ENCODE data around the gene NOX3. TPM values are rescaled to one million over a fixed set of nuclear protein-coding genes. Genes with fewer than 3 reads are reported as not detected.

Gene NOX3
- total RNA-seq, 2 experiments from 2014 or later, result not detected

DNA sequence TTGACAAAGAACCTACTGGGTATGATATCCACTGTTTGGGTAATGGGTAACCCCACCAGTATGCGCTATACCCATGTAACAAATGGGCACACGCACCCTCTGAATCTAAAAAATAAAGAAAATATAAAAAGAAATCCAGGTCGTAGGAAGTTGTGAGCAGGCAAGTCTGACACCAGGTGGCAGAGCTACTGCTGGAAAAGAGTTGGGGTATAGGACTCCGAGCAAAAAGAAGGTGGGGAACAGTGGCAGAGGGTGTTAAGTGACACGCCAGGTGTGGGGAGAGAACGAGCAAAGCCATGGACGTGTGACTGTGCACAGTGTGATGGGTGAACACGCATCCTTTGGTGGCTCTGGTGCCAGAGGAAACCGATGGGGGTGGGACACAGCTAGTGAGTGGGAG, 46.7 kb downstream of the NOX3 start:
- DNase-seq, result no peak
- Mint-ChIP-seq H3K4me1 (ENCODE audit: low read depth) (no peaks in the 10 kb centered on the region), H3K27ac (no peak overlapping the region), H3K36me3 (ENCODE audit: low read depth) (no peaks in the 10 kb centered on the region), H3K27me3 (no peaks in the 10 kb centered on the region), H3K4me3 (no peak overlapping the region), H3K9me3 (no peaks in the 10 kb centered on the region)
- intact Hi-C loops (cut with DNase I, micrococcal nuclease), result no loop called here
- Histone ChIP-seq H3K4me3 (ENCODE audit: low read length) (no peak overlapping the region), H3K9me3 (ENCODE audit: control insufficient read depth in 1 of 2, insufficient read depth in 1 of 2, low read length in 2 of 2) (peaks cover 0 to 4% of the 10 kb centered on the region in 2 experiments), H3K36me3 (ENCODE audit: insufficient read depth, low read length) (no peaks in the 10 kb centered on the region), H3K27ac (ENCODE audit: low read depth in 1 of 2, low read length in 2 of 2) (no peak overlapping the region), H3K4me1 (ENCODE audit: insufficient read depth, low read length) (no peaks in the 10 kb centered on the region), H3K27me3 (ENCODE audit: control insufficient read depth in 1 of 2, insufficient read depth in 2 of 2, low read length in 2 of 2) (no peaks in the 10 kb centered on the region)
- POLR2A ChIA-PET, result no interaction called here
- CTCF ChIA-PET, result no interaction called here
- TF ChIP-seq, protein P1, sequence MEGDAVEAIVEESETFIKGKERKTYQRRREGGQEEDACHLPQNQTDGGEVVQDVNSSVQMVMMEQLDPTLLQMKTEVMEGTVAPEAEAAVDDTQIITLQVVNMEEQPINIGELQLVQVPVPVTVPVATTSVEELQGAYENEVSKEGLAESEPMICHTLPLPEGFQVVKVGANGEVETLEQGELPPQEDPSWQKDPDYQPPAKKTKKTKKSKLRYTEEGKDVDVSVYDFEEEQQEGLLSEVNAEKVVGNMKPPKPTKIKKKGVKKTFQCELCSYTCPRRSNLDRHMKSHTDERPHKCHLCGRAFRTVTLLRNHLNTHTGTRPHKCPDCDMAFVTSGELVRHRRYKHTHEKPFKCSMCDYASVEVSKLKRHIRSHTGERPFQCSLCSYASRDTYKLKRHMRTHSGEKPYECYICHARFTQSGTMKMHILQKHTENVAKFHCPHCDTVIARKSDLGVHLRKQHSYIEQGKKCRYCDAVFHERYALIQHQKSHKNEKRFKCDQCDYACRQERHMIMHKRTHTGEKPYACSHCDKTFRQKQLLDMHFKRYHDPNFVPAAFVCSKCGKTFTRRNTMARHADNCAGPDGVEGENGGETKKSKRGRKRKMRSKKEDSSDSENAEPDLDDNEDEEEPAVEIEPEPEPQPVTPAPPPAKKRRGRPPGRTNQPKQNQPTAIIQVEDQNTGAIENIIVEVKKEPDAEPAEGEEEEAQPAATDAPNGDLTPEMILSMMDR (IDR thresholded peaks at IDR 0.05), result no peak
- no peak for ATAC-seq (ENCODE audit: poor library complexity)

DNA sequence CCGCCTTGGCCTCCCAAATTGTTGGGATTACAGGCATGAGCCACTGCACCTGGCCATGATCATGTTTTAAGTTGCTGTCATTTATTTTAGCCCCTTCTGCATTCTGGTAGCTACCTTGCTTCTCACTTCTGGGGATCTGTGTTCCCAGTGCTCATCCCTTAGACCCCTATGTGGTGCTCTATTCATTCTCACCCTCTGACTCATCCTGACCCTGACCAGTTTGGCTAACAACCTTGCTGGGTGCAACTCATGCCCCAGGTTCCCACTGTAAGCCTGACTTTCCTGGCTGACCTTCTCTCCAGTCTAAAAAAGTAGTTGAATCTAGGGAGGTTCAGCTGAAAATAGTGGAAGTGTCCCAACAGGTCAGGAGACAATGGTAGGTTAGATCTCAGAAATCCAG, 47.4 kb downstream of the NOX3 start:
- H3K27ac ChIP-seq (ENCODE audit: low read depth in 1 of 2, low read length in 2 of 2), result no peak overlapping the region
- DNase-seq (no peak), ATAC-seq (ENCODE audit: poor library complexity) (no peak)
- peaks cover 0 to 4% of the 10 kb centered on the region in 2 experiments for H3K9me3 ChIP-seq (ENCODE audit: control insufficient read depth in 1 of 2, insufficient read depth in 1 of 2, low read length in 2 of 2)
- TF ChIP-seq, protein P1 (IDR thresholded peaks at IDR 0.05), result no peak
- H3K4me3 ChIP-seq (ENCODE audit: low read length), result no peak overlapping the region
- H3K4me1 Mint-ChIP-seq (ENCODE audit: low read depth), result no peaks in the 10 kb centered on the region
- H3K27ac Mint-ChIP-seq, result no peak overlapping the region
- POLR2A ChIA-PET, result no interaction called here
- H3K27me3 ChIP-seq (ENCODE audit: control insufficient read depth in 1 of 2, insufficient read depth in 2 of 2, low read length in 2 of 2), result no peaks in the 10 kb centered on the region
- H3K9me3 Mint-ChIP-seq, result no peaks in the 10 kb centered on the region
- CTCF ChIA-PET, result interaction anchor here (1.1 kb wide), 1 partner anchor 81 kb away, joined by 3 read pairs; no protein-coding TSS in a partner anchor
- no peaks in the 10 kb centered on the region for H3K4me1 ChIP-seq (ENCODE audit: insufficient read depth, low read length)
- no peaks in the 10 kb centered on the region for H3K36me3 ChIP-seq (ENCODE audit: insufficient read depth, low read length)
- intact Hi-C loops (cut with DNase I, micrococcal nuclease), result no loop called here
- no peaks in the 10 kb centered on the region for H3K27me3 Mint-ChIP-seq
- no peaks in the 10 kb centered on the region for H3K36me3 Mint-ChIP-seq (ENCODE audit: low read depth)
- no peak overlapping the region for H3K4me3 Mint-ChIP-seq

DNA sequence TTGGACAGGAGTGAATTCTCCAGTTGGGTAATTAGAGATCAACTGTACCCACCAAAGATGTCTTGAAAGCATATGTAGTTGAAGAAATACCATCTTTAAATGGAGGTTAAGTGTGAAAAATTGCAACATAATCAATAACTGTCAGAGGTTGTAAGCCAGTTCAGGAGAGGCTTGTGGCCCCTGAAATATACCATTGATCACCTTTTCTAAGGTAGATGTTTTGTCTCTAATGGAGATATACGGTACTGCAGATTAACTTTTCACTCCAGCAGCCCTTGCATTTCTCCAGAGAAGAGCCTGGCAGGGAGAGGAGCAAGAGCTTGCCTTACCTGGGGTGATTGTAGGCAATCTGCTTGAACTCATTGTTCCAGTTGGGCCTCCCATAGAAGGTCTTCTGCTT, 48.8 kb downstream of the NOX3 start:
- Histone ChIP-seq H3K27ac (ENCODE audit: low read depth in 1 of 2, low read length in 2 of 2) (no peak overlapping the region), H3K4me3 (ENCODE audit: low read length) (no peak overlapping the region), H3K27me3 (ENCODE audit: control insufficient read depth in 1 of 2, insufficient read depth in 2 of 2, low read length in 2 of 2) (no peaks in the 10 kb centered on the region), H3K9me3 (ENCODE audit: control insufficient read depth in 1 of 2, insufficient read depth in 1 of 2, low read length in 2 of 2) (peaks cover 0 to 4% of the 10 kb centered on the region in 2 experiments), H3K36me3 (ENCODE audit: insufficient read depth, low read length) (no peaks in the 10 kb centered on the region), H3K4me1 (ENCODE audit: insufficient read depth, low read length) (no peaks in the 10 kb centered on the region)
- Mint-ChIP-seq H3K4me1 (ENCODE audit: low read depth) (no peaks in the 10 kb centered on the region), H3K27me3 (no peaks in the 10 kb centered on the region), H3K9me3 (no peaks in the 10 kb centered on the region), H3K4me3 (no peak overlapping the region), H3K36me3 (ENCODE audit: low read depth) (no peaks in the 10 kb centered on the region), H3K27ac (no peak overlapping the region)
- ATAC-seq (ENCODE audit: poor library complexity) (no peak), DNase-seq (no peak)
- intact Hi-C loops (cut with DNase I, micrococcal nuclease), result no loop called here
- ChIA-PET POLR2A (interaction anchor here (0.6 kb wide), 1 partner anchor 34 kb away, joined by 3 read pairs; no protein-coding TSS in a partner anchor), CTCF (no interaction called here)
- TF ChIP-seq, protein P1 (IDR thresholded peaks at IDR 0.05), result no peak

Data from CD4-positive, alpha-beta T cell (primary cell).